Uterus (tissue), 4 donors: Measurements from ENCODE around the gene FAM20A. TPM values are rescaled to one million over a fixed set of nuclear protein-coding genes. Genes with fewer than 3 reads are reported as not detected.
"Not testable (repeated sequence)": the region's sequence is repeated elsewhere in the genome, so short reads cannot be mapped to it uniquely, and the experiment has no call there.

Experiments used
- DNase-seq, 2 donors: peaks; one replicate each; pipeline ENCODE4 v3.0.0-alpha.2; 2019 to 2020
- H3K27ac ChIP-seq, 2 donors: fragments of 200-600 bp; sonication (generic); 1 replicate in 1 of 2; 2 replicates in 1 of 2; pipeline ENCODE4 v1.5.1; 2016 to 2018
- H3K27me3 ChIP-seq, 2 donors: fragments of 200-600 bp; sonication (generic); one replicate each; pipeline ENCODE4 v1.5.1; 2018 to 2019; ENCODE audit warnings: control low read depth in 1 of 2
- H3K36me3 ChIP-seq, 2 donors: fragments of 200-600 bp; sonication (generic); one replicate each; pipeline ENCODE4 v1.5.1; 2019; ENCODE audit warnings: control low read depth in 1 of 2
- H3K4me1 ChIP-seq, 2 donors: fragments of 200-600 bp; sonication (generic); one replicate each; pipeline ENCODE4 v1.5.1; 2018 to 2019; ENCODE audit warnings: control low read depth in 1 of 2
- H3K4me3 ChIP-seq, 2 donors: fragments of 200-600 bp; sonication (generic); 1 replicate in 1 of 2; 2 replicates in 1 of 2; pipeline ENCODE4 v1.5.1; 2018 to 2019; ENCODE audit warnings: mild to moderate bottlenecking in 1 of 2
- H3K9me3 ChIP-seq, 2 donors: fragments of 200-600 bp; sonication (generic); one replicate each; pipeline ENCODE4 v1.5.1; 2019; ENCODE audit warnings: control low read depth in 1 of 2
- CTCF ChIP-seq, 4 experiments: fragments of 200-600 bp in 2 of 4; fragments of 450-650 bp in 2 of 4; sonication (generic) in 2 of 4; IDR thresholded peaks; one replicate each; pipeline ENCODE4 v1.5.1; 2016 to 2019; ENCODE audit warnings: antibody characterized with exemption in 4 of 4, mild to moderate bottlenecking in 2 of 4, moderate library complexity in 1 of 4
- POLR2A ChIP-seq, 2 donors: fragments of 450-650 bp; IDR thresholded peaks; one replicate each; pipeline ENCODE4 v1.6.1; 2016; ENCODE audit warnings: antibody characterized with exemption in 2 of 2, mild to moderate bottlenecking in 1 of 2, moderate library complexity in 1 of 2
- intact Hi-C: fragments of 100-400 bp; cut with DNase I; formaldehyde crosslinking; loops from one replicate; pipeline ENCODE4 v1.15.1; 2023; ENCODE audit warnings: low total_unique reads
- total RNA-seq, 4 donors: library from RNA; depleted of rRNA in 3 of 4; stranded (reverse); fragments of >200 nt in 3 of 4; gene quantifications; one replicate each; pipeline versions ENCODE4 v1.1.0 to v1.2.4, GENCODE V29; 2014 to 2023
- donor health status: DM: yes; HTN: yes; CAD: no.

Gene FAM20A
- total RNA-seq, 4 donors from 2014 or later, result under 0.01 to 40.3 (median 14.0) TPM

GRCh38 chr17:68519911-68520310 is 81.3 kb downstream of the FAM20A start:
- no peak for TF ChIP-seq CTCF (IDR thresholded peaks at IDR 0.05)
- no peaks in the 10 kb centered on the region for H3K27me3 ChIP-seq
- DNase-seq, result no peak
- H3K9me3 ChIP-seq, result no peaks in the 10 kb centered on the region
- intact Hi-C loops, result no loop called here
- no peak overlapping the region for H3K4me3 ChIP-seq
- H3K4me1 ChIP-seq, result no peaks in the 10 kb centered on the region
- H3K36me3 ChIP-seq, result no peaks in the 10 kb centered on the region
- H3K27ac ChIP-seq, result no peak overlapping the region

- H3K36me3 ChIP-seq, DNase-seq, H3K4me1 ChIP-seq, H3K27ac ChIP-seq, H3K9me3 ChIP-seq, H3K27me3 ChIP-seq, intact Hi-C loops, H3K4me3 ChIP-seq: not testable (repeated sequence)
Measured at GRCh38 chr17:68519051-68519450, 82.1 kb downstream of the FAM20A start.

GRCh38 chr17:68518063-68518815 is 82.9 kb downstream of the FAM20A start:
- Histone ChIP-seq H3K27ac (no peak overlapping the region), H3K36me3 (no peaks in the 10 kb centered on the region), H3K9me3 (no peaks in the 10 kb centered on the region), H3K27me3 (no peaks in the 10 kb centered on the region), H3K4me3 (no peak overlapping the region), H3K4me1 (no peaks in the 10 kb centered on the region)
- intact Hi-C loops, result no loop called here
- DNase-seq, result no peak
- no peak for TF ChIP-seq POLR2A (IDR thresholded peaks at IDR 0.05)
- no peak for TF ChIP-seq CTCF (IDR thresholded peaks at IDR 0.05)

- H3K9me3 ChIP-seq, H3K27ac ChIP-seq, intact Hi-C loops, H3K4me3 ChIP-seq, H3K36me3 ChIP-seq, DNase-seq, H3K27me3 ChIP-seq, H3K4me1 ChIP-seq: not testable (repeated sequence)
Measured at GRCh38 chr17:68517605-68518004, 83.6 kb downstream of the FAM20A start.

- intact Hi-C loops, result no loop called here
- Histone ChIP-seq H3K36me3 (no peaks in the 10 kb centered on the region), H3K27me3 (no peaks in the 10 kb centered on the region), H3K4me1 (no peaks in the 10 kb centered on the region), H3K27ac (no peak overlapping the region), H3K4me3 (no peak overlapping the region), H3K9me3 (no peaks in the 10 kb centered on the region)
- no peak for DNase-seq
- no peak for TF ChIP-seq POLR2A (IDR thresholded peaks at IDR 0.05)
Measured at GRCh38 chr17:68516732-68517131, 84.4 kb downstream of the FAM20A start.

GRCh38 chr17:68514831-68515635 is 86.1 kb downstream of the FAM20A start:
- intact Hi-C loops, result no loop called here
- Histone ChIP-seq H3K27ac (peak overlapping the region; percentile 16 to 99), H3K36me3 (no peaks in the 10 kb centered on the region), H3K9me3 (no peaks in the 10 kb centered on the region), H3K4me3 (no peak overlapping the region), H3K4me1 (peaks cover 0 to 3% of the 10 kb centered on the region in 2 donors), H3K27me3 (no peaks in the 10 kb centered on the region)
- no peak for TF ChIP-seq POLR2A (IDR thresholded peaks at IDR 0.05)
- DNase-seq, result no peak

GRCh38 chr17:68513932-68514331 is 87.2 kb downstream of the FAM20A start:
- Histone ChIP-seq H3K4me3 (peak overlapping the region; percentile 64 to 75), H3K4me1 (peaks cover 0 to 3% of the 10 kb centered on the region in 2 donors), H3K36me3 (no peaks in the 10 kb centered on the region), H3K27me3 (no peaks in the 10 kb centered on the region), H3K9me3 (no peaks in the 10 kb centered on the region), H3K27ac (peak overlapping the region; percentile 99)
- TF ChIP-seq POLR2A (IDR thresholded peaks at IDR 0.05) (no peak), CTCF (IDR thresholded peaks at IDR 0.05) (no peak)
- intact Hi-C loops, result no loop called here
- DNase-seq, result no peak
